Superior temporal gyrus (tissue), 1 donor: ENCODE results near the gene LMNTD2.
A peak's percentile ranks its signal among the peaks of the same experiment; 100 is the strongest.
"Not testable (repeated sequence)": the region's sequence is repeated elsewhere in the genome, so short reads cannot be mapped to it uniquely, and the experiment has no call there.

Experiments
- DNase-seq: peaks from one replicate; pipeline ENCODE4 v3.0.0-alpha.2; 2016; ENCODE audit errors: extremely low spot score

LMNTD2 gene

DNA sequence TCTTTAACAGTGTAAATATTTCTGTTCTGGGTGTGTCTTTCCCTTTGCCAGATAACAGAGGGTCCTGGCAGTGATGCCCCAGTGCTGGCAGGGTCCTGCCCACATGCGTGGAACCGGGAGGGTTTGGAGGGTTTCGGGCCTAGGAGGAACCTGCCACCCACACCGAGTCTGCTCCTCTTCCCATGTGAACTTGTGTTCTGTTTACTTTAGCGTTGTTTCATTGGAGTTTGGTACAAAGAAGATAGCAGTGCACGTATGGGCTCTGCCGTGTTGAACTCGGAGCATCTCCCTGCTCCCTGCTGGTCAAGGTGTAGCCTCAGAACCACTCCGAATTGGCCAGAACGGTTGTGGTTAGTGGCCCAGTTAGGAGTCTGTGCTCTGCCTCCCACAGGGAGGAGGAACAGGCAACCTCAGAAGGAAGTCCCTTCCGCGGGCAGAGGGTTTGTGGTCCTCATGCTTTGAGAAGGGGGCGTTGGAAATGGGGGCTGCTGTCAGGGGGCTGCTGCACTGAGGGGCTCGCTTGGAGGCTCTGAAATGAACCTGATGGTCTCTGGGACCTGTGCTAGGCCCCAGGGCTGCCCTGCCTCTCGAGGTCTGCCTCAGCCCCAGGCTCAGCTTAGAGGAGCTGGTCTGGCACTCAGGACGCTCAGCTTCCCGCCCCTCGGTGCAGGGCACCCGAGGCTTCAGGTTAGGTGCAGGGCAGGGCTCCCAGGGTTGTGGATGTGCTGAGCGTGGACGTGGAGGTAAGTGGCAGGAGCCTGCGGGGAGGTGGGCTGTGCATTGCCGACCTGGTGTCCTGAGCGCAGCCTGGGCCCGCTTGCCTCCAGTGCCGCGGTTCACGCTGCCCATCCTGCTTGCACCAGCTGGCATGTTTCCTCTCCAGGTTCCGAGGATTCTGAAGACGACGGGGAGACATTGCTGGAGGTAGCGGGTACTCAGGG, 26.1 kb upstream of the LMNTD2 start:
- no peak for DNase-seq

DNA sequence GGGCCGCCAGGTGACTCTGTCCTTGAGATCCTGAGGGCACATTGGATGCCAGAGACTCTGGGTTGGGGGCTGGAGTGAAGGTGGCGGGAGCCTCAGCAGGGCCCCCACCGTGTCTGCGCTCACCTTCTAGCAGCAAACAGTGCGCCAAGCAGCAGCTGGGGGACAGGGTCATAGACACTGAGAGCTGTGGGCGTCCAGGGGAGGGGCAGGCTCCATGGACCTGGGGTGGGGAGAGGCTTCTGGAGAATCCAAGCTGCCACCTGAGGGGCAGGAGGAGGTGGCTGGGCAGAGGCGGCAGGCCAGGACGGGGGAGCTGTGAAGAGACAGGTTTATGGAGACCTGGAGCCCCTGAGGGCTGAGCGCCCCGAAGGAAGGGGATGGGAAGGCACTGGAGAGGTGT, 23.7 kb upstream of the LMNTD2 start:
- DNase-seq = no peak

- DNase-seq = peak; percentile 35
Measured at GRCh38 chr11:581752-582151, 21.2 kb upstream of the LMNTD2 start.

DNA sequence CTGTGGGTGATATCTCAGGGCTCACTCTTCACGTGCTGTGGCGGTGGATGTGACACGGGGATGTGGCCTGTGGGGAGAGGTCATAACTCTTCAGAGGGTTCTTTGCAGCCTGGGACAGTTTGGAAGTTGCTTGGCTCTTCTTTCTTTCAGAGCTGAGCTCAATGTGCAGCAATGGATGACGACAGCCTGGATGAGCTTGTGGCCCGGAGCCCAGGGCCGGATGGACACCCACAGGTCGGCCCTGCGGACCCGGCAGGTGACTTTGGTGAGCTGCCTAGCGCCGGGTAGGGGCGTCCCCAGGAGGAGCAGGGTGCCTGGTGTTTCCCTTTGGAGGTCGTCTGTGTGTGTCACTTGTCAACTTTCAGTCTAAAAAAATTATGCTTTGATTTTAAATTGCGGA, 20.8 kb upstream of the LMNTD2 start:
- DNase-seq = no peak

- no peak for DNase-seq
Measured at GRCh38 chr11:579830-580601, 19.5 kb upstream of the LMNTD2 start.

DNA sequence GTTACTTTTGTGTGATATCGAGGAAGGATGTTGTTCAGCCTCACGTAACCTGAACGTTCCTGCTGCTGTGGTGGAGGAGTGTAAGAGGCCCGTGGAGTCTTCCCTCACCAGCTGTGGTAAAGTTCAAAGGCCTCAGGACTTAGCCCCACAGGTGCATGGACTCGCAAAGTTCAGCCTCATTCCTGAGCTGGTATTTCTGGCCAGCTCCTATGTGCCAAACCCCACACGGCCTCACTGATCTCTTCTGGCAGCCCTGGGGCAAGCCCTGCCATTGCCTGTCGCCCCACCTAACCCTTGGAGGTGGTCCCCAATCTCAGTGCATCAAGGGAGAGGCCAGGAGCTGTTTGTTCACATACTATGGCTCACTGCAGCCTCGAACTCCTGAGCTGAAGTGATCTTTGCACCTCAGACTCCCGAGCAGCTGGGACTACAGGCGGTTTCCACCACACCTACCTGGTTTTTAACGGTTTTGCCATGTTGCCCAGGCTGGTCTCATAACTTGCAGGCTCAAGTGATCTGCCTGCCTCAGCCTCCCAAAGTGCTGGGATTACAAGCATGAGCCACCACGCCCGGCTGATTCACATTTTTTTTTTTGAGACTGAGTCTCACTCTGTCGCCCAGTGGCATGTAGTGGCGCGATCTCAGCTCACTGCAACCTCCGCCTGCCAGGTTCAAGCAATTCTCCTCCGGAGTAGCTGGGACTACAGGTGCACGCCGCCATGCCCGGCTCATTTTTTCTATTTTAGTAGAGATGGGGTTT, 17.9 kb upstream of the LMNTD2 start:
- no peak for DNase-seq

DNA sequence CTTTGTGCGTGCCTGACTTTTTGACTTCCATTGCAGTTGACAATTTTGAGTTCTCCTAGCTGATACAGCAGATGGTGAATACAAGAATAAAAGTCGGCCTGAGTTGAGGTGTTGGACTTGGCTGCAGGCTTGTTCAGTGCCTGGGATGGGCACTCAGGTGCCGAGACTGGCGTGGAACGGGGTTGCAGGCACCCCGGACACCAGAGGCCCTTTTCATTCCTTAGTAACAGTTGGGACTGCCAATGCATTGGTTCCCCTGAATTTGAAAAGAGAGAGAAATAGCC, 17.0 kb upstream of the LMNTD2 start:
- no peak for DNase-seq

GRCh38 chr11:576811-577610, 16.5 kb upstream of the LMNTD2 start:
- no peak for DNase-seq

GRCh38 chr11:575996-576768, 15.6 kb upstream of the LMNTD2 start, which contains the start of gene PHRF1:
Gene PHRF1 (plus strand): TSS chr11:576470. CDS start chr11:581513, 5,043 bp downstream.
- DNase-seq = peak; percentile 95

- peak; percentile 50 for DNase-seq
Measured at GRCh38 chr11:575313-575995, 14.9 kb upstream of the LMNTD2 start.

DNA sequence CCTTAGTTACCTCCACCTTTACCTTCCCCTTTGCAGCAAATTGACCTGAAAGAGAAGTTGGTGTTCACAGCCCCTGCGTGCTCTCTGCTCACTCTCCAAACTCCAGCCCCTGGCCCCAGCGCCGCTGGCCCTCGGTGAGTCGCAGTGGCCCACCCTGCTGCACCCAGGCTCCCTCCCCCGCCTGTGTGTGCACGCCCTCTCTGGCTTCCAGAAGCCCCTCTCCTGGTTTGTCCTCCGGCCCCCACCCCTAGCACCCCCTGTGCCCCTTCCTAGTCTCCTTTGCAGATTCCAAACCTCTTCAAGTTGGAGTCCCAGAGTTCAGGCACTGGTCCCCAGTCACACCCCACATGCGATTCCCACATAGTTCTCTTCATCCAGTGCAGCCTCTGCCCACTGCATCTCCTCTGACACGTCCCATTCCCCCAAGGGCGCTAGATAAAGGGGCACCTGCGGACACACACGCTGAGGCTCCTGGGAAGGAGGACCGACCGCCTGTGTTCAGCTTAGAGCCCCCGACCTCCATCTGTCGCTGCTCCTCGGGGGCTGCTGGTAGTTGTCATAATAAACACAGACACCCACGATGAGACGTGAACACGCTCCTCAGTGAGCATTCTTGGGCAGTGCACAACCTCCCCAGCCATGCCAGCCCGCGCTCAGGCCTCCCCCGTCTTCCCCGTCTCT, 14.2 kb upstream of the LMNTD2 start:
- DNase-seq = no peak

DNA sequence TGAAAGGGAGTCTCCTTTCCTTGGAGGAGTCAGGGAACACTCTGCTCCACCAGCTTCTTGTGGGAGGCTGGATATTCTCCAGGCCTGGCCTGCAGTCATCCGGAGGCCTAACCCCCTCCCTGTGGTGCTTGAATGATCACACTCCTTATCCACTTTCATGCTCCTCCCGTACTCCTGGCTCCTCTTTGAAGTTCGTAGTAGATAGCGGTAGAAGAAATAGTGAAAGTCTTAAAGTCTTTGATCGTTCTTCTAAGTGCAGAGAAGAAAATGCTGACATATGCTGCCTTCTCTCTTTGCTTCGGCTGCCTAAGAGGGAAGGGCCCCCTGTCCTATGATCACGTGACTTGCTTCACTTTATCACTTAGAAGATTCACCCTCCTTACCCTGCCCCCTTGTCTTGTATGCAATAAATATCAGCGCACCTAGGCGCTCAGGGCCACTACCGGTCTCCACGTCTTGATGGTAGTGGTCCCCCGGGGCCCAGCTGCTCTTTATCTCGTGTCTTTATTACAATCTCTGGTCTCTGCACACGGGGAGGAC, 13.6 kb upstream of the LMNTD2 start:
- DNase-seq = not testable (repeated sequence)

DNA sequence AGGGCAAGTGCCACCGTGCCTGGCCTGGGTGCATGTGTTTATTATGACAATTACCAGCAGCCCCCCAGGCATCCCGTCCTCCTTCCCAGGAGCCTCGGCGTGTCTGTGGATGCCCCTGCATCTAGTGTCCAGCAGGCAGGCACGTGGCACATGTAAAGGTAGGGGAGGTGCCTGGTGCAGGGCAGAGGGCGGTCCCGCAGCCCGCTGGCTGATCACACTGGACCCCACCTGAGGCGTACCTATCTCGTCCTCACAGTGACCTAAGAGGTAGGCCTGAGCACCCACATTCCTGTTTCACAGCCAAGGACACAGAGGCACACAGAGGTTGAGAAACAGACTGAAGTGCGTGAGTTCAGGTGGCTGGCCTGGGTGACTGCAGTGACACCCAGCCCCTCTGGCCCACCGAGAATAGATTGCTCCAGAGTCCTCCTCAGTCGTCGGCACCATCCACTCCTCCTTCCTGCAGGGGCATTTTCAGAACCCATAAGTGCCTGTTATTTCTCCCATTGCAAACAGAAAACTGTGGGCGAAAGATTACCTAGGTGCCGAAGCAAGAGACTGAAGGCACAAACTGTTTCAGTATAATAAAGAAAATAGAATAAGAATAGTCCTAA, 12.7 kb upstream of the LMNTD2 start:
- no peak for DNase-seq

GRCh38 chr11:571802-572185, 11.3 kb upstream of the LMNTD2 start:
- DNase-seq = no peak

GRCh38 chr11:569158-569885, 8.8 kb upstream of the LMNTD2 start:
- DNase-seq = no peak

GRCh38 chr11:568306-569157, 8.0 kb upstream of the LMNTD2 start:
- DNase-seq = peak; percentile 87

GRCh38 chr11:567629-568292, 7.2 kb upstream of the LMNTD2 start:
- DNase-seq = no peak
